OCI-LY1 (cell line): ENCODE measurements around the gene CD46.
A peak's percentile ranks its signal among the peaks of the same experiment; 100 is the strongest.

ENCODE experiments used
- H2AFZ ChIP-seq: fragments of 200-600 bp; sonication (generic), shearing (Covaris generic); 2 replicates; pipeline ENCODE4 v1.6.0; 2014; ENCODE audit warnings: antibody characterized with exemption, mild to moderate bottlenecking, low read length
- H3F3A ChIP-seq: fragments of 200-600 bp; sonication (generic), shearing (Covaris generic); 2 replicates; pipeline ENCODE4 v1.6.0; 2014; ENCODE audit warnings: mild to moderate bottlenecking, antibody characterized with exemption, low read length, moderate library complexity; ENCODE audit not compliant: insufficient read depth
- H3K27ac ChIP-seq: fragments of 200-600 bp; sonication (generic); 2 replicates; pipeline ENCODE4 v1.5.1; 2014; ENCODE audit warnings: low read length, mixed run types, mild to moderate bottlenecking, low read depth; ENCODE audit not compliant: poor library complexity, severe bottlenecking
- H3K27me3 ChIP-seq: fragments of 200-600 bp; sonication (generic); 2 replicates; pipeline ENCODE4 v1.6.0; 2014; ENCODE audit warnings: antibody characterized with exemption, mild to moderate bottlenecking, low read length, moderate library complexity; ENCODE audit not compliant: insufficient read depth
- H3K36me3 ChIP-seq: fragments of 200-600 bp; sonication (generic); 2 replicates; pipeline ENCODE4 v1.6.1; 2014; ENCODE audit warnings: mild to moderate bottlenecking, antibody characterized with exemption, low read length, moderate library complexity, mixed read lengths; ENCODE audit not compliant: insufficient read depth
- H3K4me1 ChIP-seq: fragments of 200-600 bp; sonication (generic); 2 replicates; pipeline ENCODE4 v1.5.1; 2014; ENCODE audit warnings: mild to moderate bottlenecking, low read length, moderate library complexity; ENCODE audit not compliant: insufficient read depth, severe bottlenecking
- H3K4me2 ChIP-seq: fragments of 200-600 bp; sonication (generic), shearing (Covaris generic); 2 replicates; pipeline ENCODE4 v1.6.1; 2014; ENCODE audit warnings: low read length
- H3K4me3 ChIP-seq: fragments of 200-600 bp; sonication (generic); 2 replicates; pipeline ENCODE4 v1.5.1; 2014; ENCODE audit warnings: low read length, low read depth, mild to moderate bottlenecking, mixed read lengths; ENCODE audit not compliant: poor library complexity, severe bottlenecking
- H3K79me2 ChIP-seq: fragments of 200-600 bp; shearing (Covaris generic); 2 replicates; pipeline ENCODE4 v1.6.1; 2016; ENCODE audit warnings: mixed run types, low read length, mixed read lengths; ENCODE audit not compliant: insufficient read depth
- H3K9ac ChIP-seq: fragments of 200-600 bp; sonication (generic), shearing (Covaris generic); 2 replicates; pipeline ENCODE4 v1.6.1; 2014; ENCODE audit warnings: mild to moderate bottlenecking, low read length, mixed read lengths
- H3K9me2 ChIP-seq: fragments of 200-600 bp; sonication (generic), shearing (Covaris generic); 2 replicates; pipeline ENCODE4 v1.6.1; 2014; ENCODE audit warnings: low read depth, mild to moderate bottlenecking, low read length, mixed read lengths
- H3K9me3 ChIP-seq: fragments of 200-600 bp; shearing (Covaris generic); 2 replicates; pipeline ENCODE4 v1.6.1; 2014; ENCODE audit warnings: low read length, mixed read lengths
- H4K20me1 ChIP-seq: fragments of 200-600 bp; sonication (generic), shearing (Covaris generic); 2 replicates; pipeline ENCODE4 v1.6.0; 2016; ENCODE audit warnings: mild to moderate bottlenecking, low read length; ENCODE audit not compliant: insufficient read depth
- CTCF ChIP-seq: fragments of 200-600 bp; sonication (generic), shearing (Covaris generic); IDR thresholded peaks from 2 replicates; pipeline ENCODE4 v1.5.1; 2017; ENCODE audit warnings: mild to moderate bottlenecking, antibody characterized with exemption, low read length, moderate library complexity, mixed read lengths
- EZH2 ChIP-seq: fragments of 200-600 bp; sonication (generic), shearing (Covaris generic); IDR thresholded peaks from 2 replicates; pipeline ENCODE4 v1.8.0; 2017; ENCODE audit warnings: borderline replicate concordance, mixed run types, mild to moderate bottlenecking, antibody characterized with exemption, low read length, moderate library complexity, mixed read lengths

The CD46 gene

GRCh38 chr1:207829576-207829975 lies 77.7 kb downstream of the CD46 start:
- no peak overlapping the region for H2AFZ ChIP-seq
- H3K27ac ChIP-seq, result peak overlapping the region; percentile 95
- no peaks in the 10 kb centered on the region for H3K36me3 ChIP-seq
- no peak overlapping the region for H3K4me3 ChIP-seq
- 0 out of 2 replicates have a peak, but pooled peaks cover 4% of the 10 kb centered on the region for H3K79me2 ChIP-seq
- H3K9me3 ChIP-seq, result no peaks in the 10 kb centered on the region
- peaks cover 62% of the 10 kb centered on the region for H3K4me1 ChIP-seq
- no peak overlapping the region for H3K9ac ChIP-seq
- TF ChIP-seq CTCF (no peak), EZH2 (no peak)
- no peak overlapping the region for H3K4me2 ChIP-seq
- H3K27me3 ChIP-seq, result no peaks in the 10 kb centered on the region
- H3F3A ChIP-seq, result no peaks in the 10 kb centered on the region
- H4K20me1 ChIP-seq, result no peaks in the 10 kb centered on the region
- H3K9me2 ChIP-seq, result no peaks in the 10 kb centered on the region

- H3K27ac ChIP-seq, result no peak overlapping the region
- H3K27me3 ChIP-seq, result no peaks in the 10 kb centered on the region
- H3K9me3 ChIP-seq, result no peaks in the 10 kb centered on the region
- H3K9me2 ChIP-seq, result no peaks in the 10 kb centered on the region
- H3K4me3 ChIP-seq, result no peak overlapping the region
- no peaks in the 10 kb centered on the region for H3K36me3 ChIP-seq
- H3K4me1 ChIP-seq, result peaks cover 49% of the 10 kb centered on the region
- H3K9ac ChIP-seq, result no peak overlapping the region
- no peak overlapping the region for H2AFZ ChIP-seq
- no peaks in the 10 kb centered on the region for H3F3A ChIP-seq
- H3K4me2 ChIP-seq, result no peak overlapping the region
- no peaks in the 10 kb centered on the region for H4K20me1 ChIP-seq
- TF ChIP-seq EZH2 (no peak), CTCF (no peak)
- H3K79me2 ChIP-seq, result 0 out of 2 replicates have a peak, but pooled peaks cover 4% of the 10 kb centered on the region
Observed at GRCh38 chr1:207830788-207831187, 78.9 kb downstream of the CD46 start.

- no peaks in the 10 kb centered on the region for H3K27me3 ChIP-seq
- H3K9me3 ChIP-seq, result no peaks in the 10 kb centered on the region
- peak overlapping the region; percentile 28 for H3K27ac ChIP-seq
- H3K4me2 ChIP-seq, result peak overlapping the region; percentile 12; the same call in 1 of the 2 replicates
- no peak overlapping the region for H2AFZ ChIP-seq
- H4K20me1 ChIP-seq, result no peaks in the 10 kb centered on the region
- TF ChIP-seq CTCF (no peak), EZH2 (no peak)
- no peak overlapping the region; the same call in 1 of the 2 replicates for H3K9ac ChIP-seq
- H3K79me2 ChIP-seq, result 0 out of 2 replicates have a peak, but pooled peaks cover 4% of the 10 kb centered on the region
- no peaks in the 10 kb centered on the region for H3K36me3 ChIP-seq
- H3K4me1 ChIP-seq, result peaks cover 40% of the 10 kb centered on the region
- no peaks in the 10 kb centered on the region for H3F3A ChIP-seq
- no peak overlapping the region for H3K4me3 ChIP-seq
- H3K9me2 ChIP-seq, result no peaks in the 10 kb centered on the region
Observed at GRCh38 chr1:207831517-207832327, 79.9 kb downstream of the CD46 start.
